SK-N-SH (cell line): Measurements from ENCODE around the gene SLC38A2. TPM values are rescaled to one million over a fixed set of nuclear protein-coding genes. Genes with fewer than 3 reads are reported as not detected.

Source experiments
- CTCF ChIA-PET: fragments of 300-600, 350-600 bp; formaldehyde crosslinking; extraction: SDS; loops from one replicate; lab custom pipeline; 2021; lab: Yijun Ruan, JAX
- POLR2A ChIA-PET: fragments of 350-600 bp; sonication (Branson Sonifier 250); formaldehyde crosslinking; extraction: SDS; loops from one replicate; lab custom pipeline; 2020; ENCODE audit warnings: antibody characterized with exemption, inconsistent platforms; lab: Yijun Ruan, JAX
- DNase-seq: peaks from one replicate; pipeline ENCODE4 v3.0.0; 2012
- H2AFZ ChIP-seq: fragments of 200-600 bp; sonication (generic); 2 replicates; pipeline ENCODE4 v1.8.1; 2016; ENCODE audit warnings: antibody characterized with exemption, mild to moderate bottlenecking, low read depth
- H3F3A ChIP-seq: fragments of 200-600 bp; sonication (generic); replicated peaks from 2 replicates; pipeline ENCODE3; 2016; ENCODE audit warnings: antibody characterized with exemption, mild to moderate bottlenecking; ENCODE audit not compliant: insufficient read depth
- H3K27ac ChIP-seq, 2 experiments: fragments of 200-500 bp in 1 of 2; fragments of 200-600 bp in 1 of 2; sonication (Bioruptor generic) in 1 of 2; sonication (generic), shearing (Covaris generic) in 1 of 2; 2 replicates each; pipeline versions ENCODE4 v1.5.1 to v1.6.1; 2014 to 2016; ENCODE audit warnings: low read depth in 2 of 2, inconsistent platforms in 1 of 2, low read length in 1 of 2, mild to moderate bottlenecking in 1 of 2, mixed read lengths in 1 of 2
- H3K27me3 ChIP-seq: fragments of 200-600 bp; sonication (generic), shearing (Covaris generic); 2 replicates; pipeline ENCODE4 v1.6.1; 2016; ENCODE audit warnings: mixed run types; ENCODE audit not compliant: insufficient read depth
- H3K36me3 ChIP-seq, 2 experiments: fragments of 200-500 bp in 1 of 2; fragments of 200-600 bp in 1 of 2; sonication (Bioruptor generic) in 1 of 2; sonication (generic) in 1 of 2; replicated peaks in 1 of 2; 2 replicates each; pipeline versions ENCODE3 to v1.5.1; 2014 to 2016; ENCODE audit warnings: low read length in 1 of 2, mild to moderate bottlenecking in 1 of 2; ENCODE audit not compliant: insufficient read depth in 2 of 2, control insufficient read depth in 1 of 2
- H3K4me1 ChIP-seq, 2 experiments: fragments of 200-500 bp in 1 of 2; fragments of 200-600 bp in 1 of 2; sonication (Bioruptor generic) in 1 of 2; sonication (generic), shearing (Covaris generic) in 1 of 2; 2 replicates each; pipeline versions ENCODE4 v1.5.1 to v1.6.1; 2014 to 2016; ENCODE audit warnings: low read depth in 1 of 2, low read length in 1 of 2, mixed run types in 1 of 2; ENCODE audit not compliant: insufficient read depth in 2 of 2, control insufficient read depth in 1 of 2
- H3K4me2 ChIP-seq: fragments of 200-600 bp; sonication (generic), shearing (Covaris generic); 2 replicates; pipeline ENCODE4 v1.6.1; 2017; ENCODE audit warnings: mixed run types
- H3K4me3 ChIP-seq, 2 experiments: fragments of 200-500 bp in 1 of 2; fragments of 200-600 bp in 1 of 2; sonication (Bioruptor generic) in 1 of 2; sonication (generic), shearing (Covaris generic) in 1 of 2; 2 replicates each; pipeline versions ENCODE4 v1.5.1 to v1.8.1; 2014 to 2016; ENCODE audit warnings: low read depth in 2 of 2, inconsistent platforms in 1 of 2, low read length in 1 of 2, mild to moderate bottlenecking in 1 of 2, mixed read lengths in 1 of 2, moderate library complexity in 1 of 2
- H3K79me2 ChIP-seq: fragments of 200-600 bp; sonication (generic); 2 replicates; pipeline ENCODE4 v1.8.1; 2017; ENCODE audit warnings: mild to moderate bottlenecking; ENCODE audit not compliant: insufficient read depth
- H3K9ac ChIP-seq: fragments of 200-600 bp; sonication (generic); 2 replicates; pipeline ENCODE4 v1.6.1; 2017; ENCODE audit warnings: mixed run types
- H3K9me2 ChIP-seq: fragments of 200-600 bp; sonication (generic); 2 replicates; pipeline ENCODE4 v1.6.1; 2017; ENCODE audit warnings: mixed run types
- H3K9me3 ChIP-seq: fragments of 200-600 bp; sonication (generic); 2 replicates; pipeline ENCODE4 v1.6.1; 2017; ENCODE audit warnings: mixed run types, mild to moderate bottlenecking, moderate library complexity
- H4K20me1 ChIP-seq: fragments of 200-600 bp; sonication (generic); 2 replicates; pipeline ENCODE4 v1.6.1; 2017; ENCODE audit warnings: mild to moderate bottlenecking, mixed run types; ENCODE audit not compliant: insufficient read depth
- EP300 ChIP-seq, 2 experiments: IDR thresholded peaks; 2 replicates each; pipeline versions ENCODE4 v1.4.0 to v1.6.1; 2012; ENCODE audit warnings: borderline replicate concordance in 1 of 2, low read depth in 1 of 2, low read length in 1 of 2
- EZH2phosphoT487 ChIP-seq: fragments of 200-600 bp; sonication (generic); IDR thresholded peaks from 2 replicates; pipeline ENCODE4 v1.6.1; 2017; ENCODE audit warnings: low read depth, mixed run types, mild to moderate bottlenecking, antibody characterized with exemption, moderate library complexity, borderline replicate concordance
- FOXJ3 ChIP-seq: sonication (generic); formaldehyde crosslinking; IDR thresholded peaks from 2 replicates; pipeline ENCODE4 v1.5.1; 2020; ENCODE audit warnings: mild to moderate bottlenecking, missing genetic modification reagents
- GABPA ChIP-seq: IDR thresholded peaks from 2 replicates; pipeline ENCODE4 v1.4.0; 2012; ENCODE audit warnings: low read depth, mild to moderate bottlenecking
- GATA2 ChIP-seq: sonication (generic); formaldehyde crosslinking; IDR thresholded peaks from 2 replicates; pipeline ENCODE4 v1.5.0; 2020; ENCODE audit warnings: mild to moderate bottlenecking, missing genetic modification reagents
- IRF3 ChIP-seq: fragments of 150-350 bp; IDR thresholded peaks from 2 replicates; pipeline ENCODE4 v1.6.1; 2016; ENCODE audit warnings: mild to moderate bottlenecking, low read depth, low read length
- JUND ChIP-seq: IDR thresholded peaks from 2 replicates; pipeline ENCODE4 v1.4.0; 2012
- MXI1 ChIP-seq: IDR thresholded peaks from 2 replicates; pipeline ENCODE4 v1.6.1; 2012; ENCODE audit warnings: mild to moderate bottlenecking, low read depth, low read length, improper control_type of control experiment
- NFIC ChIP-seq: IDR thresholded peaks from 2 replicates; pipeline ENCODE4 v1.4.0; 2012; ENCODE audit warnings: borderline replicate concordance
- NRF1 ChIP-seq: IDR thresholded peaks from 2 replicates; pipeline ENCODE4 v1.6.1; 2012; ENCODE audit warnings: low read depth, mild to moderate bottlenecking, low read length
- RCOR1 ChIP-seq: fragments of 150-350 bp; IDR thresholded peaks from 2 replicates; pipeline ENCODE4 v1.6.1; 2017; ENCODE audit warnings: antibody characterized with exemption, low read length
- REST ChIP-seq: IDR thresholded peaks from 2 replicates; pipeline ENCODE4 v1.6.1; 2012; ENCODE audit warnings: mild to moderate bottlenecking, low read depth, low read length, moderate library complexity
- RXRA ChIP-seq: IDR thresholded peaks from 2 replicates; pipeline ENCODE4 v1.4.0; 2012; ENCODE audit warnings: low read depth, mild to moderate bottlenecking, borderline replicate concordance
- SIN3A ChIP-seq: IDR thresholded peaks from 2 replicates; pipeline ENCODE4 v1.6.1; 2012; ENCODE audit warnings: low read depth, mild to moderate bottlenecking, low read length, moderate library complexity, borderline replicate concordance
- TEAD4 ChIP-seq: IDR thresholded peaks from 2 replicates; pipeline ENCODE4 v1.4.0; 2012; ENCODE audit warnings: mild to moderate bottlenecking, borderline replicate concordance; ENCODE audit not compliant: insufficient read depth
- USF2 ChIP-seq: fragments of 150-350 bp; IDR thresholded peaks from 2 replicates; pipeline ENCODE4 v1.6.1; 2017; ENCODE audit warnings: antibody characterized with exemption, low read length, low read depth, borderline replicate concordance
- WGBS: methylation state at CpG from one replicate; pipeline ENCODE4 v1.1.6; 2017; ENCODE audit warnings: low lambda C conversion rate; 5-methylcytosine and 5-hydroxymethylcytosine counted together
- polyA plus RNA-seq, 3 experiments: library from polyadenylated mRNA; depleted of rRNA; stranded (reverse); fragments of >200 nt; gene quantifications; 2 replicates each; pipeline ENCODE4 v1.2.3, GENCODE V29; 2012
- TF ChIP-seq, protein P1 (sequence below): IDR thresholded peaks from 2 replicates; pipeline ENCODE4 v1.4.0; 2012; ENCODE audit warnings: low read depth, borderline replicate concordance
- TF ChIP-seq, protein P2 (sequence below): IDR thresholded peaks from 2 replicates; pipeline ENCODE4; 2012

Gene SLC38A2
- polyA plus RNA-seq, 1 of the 3 experiments (the other 2 are of a cell fraction) = 135 TPM

DNA sequence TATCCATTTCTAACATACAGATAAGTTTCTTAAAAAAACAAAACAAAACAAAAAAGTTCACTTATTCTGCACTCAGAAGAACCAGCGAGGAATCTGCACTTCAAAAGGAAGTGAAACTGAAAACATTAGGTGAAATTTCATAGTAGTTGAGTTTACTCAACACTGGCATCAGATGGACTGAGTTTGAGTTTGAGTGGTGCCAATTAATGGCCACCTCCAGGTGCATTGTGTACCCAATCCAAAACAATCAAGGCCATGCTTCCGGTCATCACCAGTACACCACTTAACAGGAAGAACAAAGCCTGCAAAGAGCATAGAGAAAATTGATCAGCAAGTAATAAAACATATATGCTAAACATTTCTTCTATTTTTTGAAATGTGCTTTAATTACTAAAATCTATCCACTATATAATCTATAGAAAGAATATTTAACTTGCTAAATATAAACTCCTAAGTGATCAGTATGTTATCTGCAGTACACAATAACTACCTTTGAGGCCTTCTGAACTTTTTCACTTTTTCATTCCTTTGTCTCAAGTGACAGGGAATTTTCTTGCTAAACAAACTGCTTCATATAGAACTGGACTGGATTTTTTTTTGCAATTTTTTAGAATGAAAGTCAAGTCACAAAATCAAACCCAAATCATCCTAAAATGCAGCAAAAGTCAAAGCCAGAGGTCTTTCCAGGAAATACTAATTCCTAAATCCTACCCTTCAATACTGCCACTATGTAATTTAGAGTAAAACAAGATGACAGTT lies 11.5 kb downstream of the SLC38A2 start (continued):
- no peak for TF ChIP-seq IRF3

DNA sequence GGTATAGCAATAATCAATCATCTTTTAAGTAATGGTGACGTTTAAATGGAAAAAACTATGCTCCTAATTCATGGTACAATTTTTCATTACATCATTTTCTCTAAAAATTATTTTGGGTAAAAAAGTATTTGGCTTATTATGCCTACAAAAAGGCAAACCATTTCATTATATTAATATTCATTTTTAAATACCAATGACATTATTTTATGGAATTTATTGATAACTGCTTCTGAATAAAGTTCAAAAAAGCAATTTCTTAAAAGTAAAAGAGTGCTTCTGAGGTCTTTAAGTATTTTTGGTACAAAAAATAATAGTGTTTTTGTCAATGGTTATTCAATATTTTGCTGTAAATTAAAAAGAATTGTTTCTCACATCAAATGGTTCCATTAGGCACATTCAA lies 12.2 kb downstream of the SLC38A2 start:
- ChIA-PET CTCF (no interaction called here), POLR2A (no interaction called here)
- H3F3A ChIP-seq = peaks cover 92% of the 10 kb centered on the region
- H3K4me3 ChIP-seq = no peak overlapping the region
- no peak overlapping the region for H2AFZ ChIP-seq
- H4K20me1 ChIP-seq = peaks cover 89% of the 10 kb centered on the region
- H3K79me2 ChIP-seq = peaks cover 28% of the 10 kb centered on the region
- H3K27ac ChIP-seq = peak overlapping the region in 1 of 2 experiments; percentile 34; a peak in 2 of 4 replicates
- H3K27me3 ChIP-seq = no peaks in the 10 kb centered on the region
- WGBS = 93% methylated on average over 1 of the region's 1 CpG
- no peaks in the 10 kb centered on the region for H3K9me2 ChIP-seq
- peaks cover 66 to 71% of the 10 kb centered on the region in 2 experiments for H3K36me3 ChIP-seq
- DNase-seq = no peak
- no peaks in the 10 kb centered on the region for H3K9me3 ChIP-seq
- peaks cover 0 to 19% of the 10 kb centered on the region in 2 experiments; a peak in 3 of 4 replicates for H3K4me1 ChIP-seq
- H3K4me2 ChIP-seq = no peak overlapping the region
- H3K9ac ChIP-seq = no peak overlapping the region
- TF ChIP-seq FOXJ3 (CRISPR knock-in tag) (no peak), EZH2phosphoT487 (no peak), TEAD4 (no peak), GATA2 (CRISPR knock-in tag) (no peak), USF2 (no peak), IRF3 (no peak), GABPA (no peak), NRF1 (no peak), SIN3A (no peak), RXRA (no peak), JUND (no peak), MXI1 (no peak), NFIC (no peak), RCOR1 (no peak), REST (no peak), EP300 (IDR thresholded peaks at IDR 0.05; ENCODE audit: borderline replicate concordance in 1 of 2, low read depth in 1 of 2, low read length in 1 of 2) (no peak)
- TF ChIP-seq, protein P1, sequence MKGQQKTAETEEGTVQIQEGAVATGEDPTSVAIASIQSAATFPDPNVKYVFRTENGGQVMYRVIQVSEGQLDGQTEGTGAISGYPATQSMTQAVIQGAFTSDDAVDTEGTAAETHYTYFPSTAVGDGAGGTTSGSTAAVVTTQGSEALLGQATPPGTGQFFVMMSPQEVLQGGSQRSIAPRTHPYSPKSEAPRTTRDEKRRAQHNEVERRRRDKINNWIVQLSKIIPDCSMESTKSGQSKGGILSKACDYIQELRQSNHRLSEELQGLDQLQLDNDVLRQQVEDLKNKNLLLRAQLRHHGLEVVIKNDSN = no peak
- TF ChIP-seq, protein P2, sequence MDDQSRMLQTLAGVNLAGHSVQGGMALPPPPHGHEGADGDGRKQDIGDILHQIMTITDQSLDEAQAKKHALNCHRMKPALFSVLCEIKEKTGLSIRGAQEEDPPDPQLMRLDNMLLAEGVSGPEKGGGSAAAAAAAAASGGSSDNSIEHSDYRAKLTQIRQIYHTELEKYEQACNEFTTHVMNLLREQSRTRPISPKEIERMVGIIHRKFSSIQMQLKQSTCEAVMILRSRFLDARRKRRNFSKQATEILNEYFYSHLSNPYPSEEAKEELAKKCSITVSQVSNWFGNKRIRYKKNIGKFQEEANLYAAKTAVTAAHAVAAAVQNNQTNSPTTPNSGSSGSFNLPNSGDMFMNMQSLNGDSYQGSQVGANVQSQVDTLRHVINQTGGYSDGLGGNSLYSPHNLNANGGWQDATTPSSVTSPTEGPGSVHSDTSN = no peak
